ENCODE data around the gene BMP2K. TPM values are rescaled to one million over a fixed set of nuclear protein-coding genes. Genes with fewer than 3 reads are reported as not detected.
"Not testable (repeated sequence)": the region's sequence is repeated elsewhere in the genome, so short reads cannot be mapped to it uniquely, and the experiment has no call there.

Gene BMP2K
- polyA plus RNA-seq, 4 donors = 21.3 to 28.0 (median 25.2) TPM

- no peak for DNase-seq (ENCODE audit: low read depth in 4 of 4, low spot score in 3 of 4)
Measured at GRCh38 chr4:78787392-78788006, 11.3 kb downstream of the BMP2K start.

DNA sequence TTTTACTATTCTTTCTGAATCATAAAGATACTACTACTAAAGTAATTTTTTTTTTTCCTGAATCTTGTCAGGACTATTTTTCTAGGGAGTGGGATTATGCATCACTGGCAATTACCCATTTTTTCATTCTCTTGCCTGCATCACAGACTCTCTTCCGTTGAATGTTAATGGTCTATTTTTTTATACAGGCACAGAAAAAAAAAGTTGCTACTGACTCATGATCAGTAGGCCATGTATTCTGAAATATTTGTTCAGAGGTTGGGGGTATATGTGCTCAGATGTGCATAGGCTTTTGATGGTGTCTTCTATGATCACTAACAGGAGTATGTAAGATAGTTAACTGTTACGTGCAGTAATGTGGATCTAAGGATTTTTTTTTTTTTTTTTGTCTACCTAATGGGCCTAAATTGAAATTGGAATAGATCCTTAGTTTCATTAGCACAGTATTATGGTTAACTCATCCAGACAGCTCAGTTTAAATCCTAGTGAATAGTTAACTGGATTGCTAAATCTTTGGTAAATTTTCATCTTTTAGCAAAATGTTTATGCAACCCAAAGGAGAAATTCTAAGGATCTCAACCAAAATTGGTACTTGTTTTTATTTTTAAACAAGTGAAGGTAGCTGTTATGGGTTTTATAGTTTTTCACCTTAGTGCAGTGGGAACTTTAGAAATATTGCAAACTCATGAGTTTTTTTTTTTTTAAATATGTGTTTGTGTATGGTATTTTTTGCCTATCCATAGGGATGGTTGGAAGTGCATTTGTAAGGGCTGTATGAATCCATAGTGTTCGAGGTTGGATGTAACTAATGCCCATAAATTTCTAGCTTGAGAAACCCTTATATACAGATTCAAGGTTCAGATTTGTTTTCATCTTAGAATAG is 12.1 kb downstream of the BMP2K start:
- no peak for DNase-seq (ENCODE audit: low read depth in 4 of 4, low spot score in 3 of 4)

DNA sequence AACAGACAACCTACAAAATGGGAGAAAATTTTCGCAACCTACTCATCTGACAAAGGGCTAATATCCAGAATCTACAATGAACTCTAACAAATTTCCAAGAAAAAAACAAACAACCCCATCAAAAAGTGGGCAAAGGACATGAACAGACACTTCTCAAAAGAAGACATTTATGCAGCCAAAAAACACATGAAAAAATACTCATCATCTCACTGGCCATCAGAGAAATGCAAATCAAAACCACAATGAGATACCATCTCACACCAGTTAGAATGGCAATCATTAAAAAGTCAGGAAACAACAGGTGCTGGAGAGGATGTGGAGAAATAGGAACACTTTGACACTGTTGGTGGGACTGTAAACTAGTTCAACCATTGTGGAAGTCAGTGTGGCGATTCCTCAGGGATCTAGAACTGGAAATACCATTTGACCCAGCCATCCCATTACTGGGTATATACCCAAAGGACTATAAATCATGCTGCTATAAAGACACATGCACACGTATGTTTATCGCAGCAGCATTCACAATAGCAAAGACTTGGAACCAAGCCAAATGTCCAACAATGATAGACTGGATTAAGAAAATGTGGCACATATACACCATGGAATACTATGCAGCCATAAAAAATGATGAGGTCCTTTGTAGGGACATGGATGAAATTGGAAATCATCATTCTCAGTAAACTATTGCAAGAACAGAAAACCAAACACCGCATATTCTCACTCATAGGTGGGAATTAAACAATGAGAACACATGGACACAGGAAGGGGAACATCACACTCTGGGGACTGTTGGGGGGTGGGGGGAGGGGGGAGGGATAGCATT is 19.7 kb downstream of the BMP2K start:
- not testable (repeated sequence) for DNase-seq (ENCODE audit: low read depth in 4 of 4, low spot score in 3 of 4)

DNA sequence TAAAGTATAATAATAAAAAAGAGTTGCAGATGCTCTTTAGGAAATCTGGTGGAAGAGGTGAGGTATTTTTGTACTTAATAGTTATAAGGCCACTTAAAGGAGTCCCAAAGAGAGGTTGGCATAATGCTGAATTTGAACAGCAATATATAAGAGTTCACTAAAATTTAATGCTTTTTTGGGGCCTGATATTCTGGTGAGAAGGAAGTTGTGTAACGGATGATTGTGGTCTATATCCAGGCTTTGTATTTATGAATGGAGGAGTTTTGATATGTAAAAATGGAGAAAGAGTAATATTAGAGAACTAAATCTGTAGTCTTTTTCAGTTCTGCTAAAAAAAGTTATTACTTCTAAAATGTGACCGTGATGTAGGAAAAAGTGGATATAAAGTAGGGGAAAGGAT is 20.4 kb downstream of the BMP2K start:
- DNase-seq (ENCODE audit: low read depth in 4 of 4, low spot score in 3 of 4) = no peak

- DNase-seq (ENCODE audit: low read depth in 4 of 4, low spot score in 3 of 4) = no peak
Measured at GRCh38 chr4:78797777-78798284, 21.7 kb downstream of the BMP2K start.

- no peak for DNase-seq (ENCODE audit: low read depth in 4 of 4, low spot score in 3 of 4)
Measured at GRCh38 chr4:78799551-78800495, 23.7 kb downstream of the BMP2K start.

DNA sequence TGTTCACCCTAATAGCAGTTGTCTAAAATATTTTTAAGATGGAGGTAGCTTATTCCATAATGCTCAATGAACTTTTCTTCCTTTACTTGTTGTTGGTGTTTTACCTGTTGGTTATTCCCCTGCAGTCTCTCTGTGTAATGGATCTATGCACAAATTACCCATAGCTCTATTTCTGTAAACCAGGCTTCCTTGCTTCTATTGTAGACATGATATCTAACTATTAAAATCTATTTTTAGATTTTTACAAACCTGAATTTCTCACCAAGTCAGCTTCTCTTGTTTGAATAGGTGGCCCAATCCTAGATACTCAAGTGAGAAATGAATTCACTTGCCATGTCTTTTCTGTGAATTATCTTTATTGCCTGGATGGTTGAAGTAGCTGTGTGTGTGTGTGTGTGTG is 24.8 kb downstream of the BMP2K start:
- no peak for DNase-seq (ENCODE audit: low read depth in 4 of 4, low spot score in 3 of 4)

GRCh38 chr4:78803983-78804382 is 27.8 kb downstream of the BMP2K start:
- DNase-seq (ENCODE audit: low read depth in 4 of 4, low spot score in 3 of 4) = no peak

DNA sequence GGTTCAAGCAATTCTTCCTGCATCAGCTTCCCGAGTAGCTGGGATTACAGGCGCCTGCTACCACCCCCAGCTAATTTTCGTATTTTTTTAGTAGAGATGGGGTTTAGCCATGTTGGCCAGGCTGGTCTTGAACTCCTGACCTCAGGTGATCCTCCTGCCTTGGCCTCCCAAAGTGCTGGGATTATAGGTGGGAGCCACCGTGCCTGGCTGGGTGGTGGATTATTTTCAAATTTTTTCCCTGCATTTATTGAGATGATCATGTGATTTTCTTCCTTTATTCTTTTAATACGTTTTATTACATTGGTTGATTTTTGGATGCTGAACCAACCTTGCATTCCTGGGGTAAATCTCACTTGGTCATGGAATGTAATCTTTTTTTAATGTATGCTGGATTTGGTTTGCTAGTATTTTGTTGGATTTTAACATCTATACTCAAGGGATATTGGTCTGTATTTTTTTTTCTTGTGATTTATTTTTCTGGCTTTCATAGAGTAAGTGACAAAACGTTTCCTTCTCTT is 30.9 kb downstream of the BMP2K start:
- DNase-seq (ENCODE audit: low read depth in 4 of 4, low spot score in 3 of 4) = no peak

DNA sequence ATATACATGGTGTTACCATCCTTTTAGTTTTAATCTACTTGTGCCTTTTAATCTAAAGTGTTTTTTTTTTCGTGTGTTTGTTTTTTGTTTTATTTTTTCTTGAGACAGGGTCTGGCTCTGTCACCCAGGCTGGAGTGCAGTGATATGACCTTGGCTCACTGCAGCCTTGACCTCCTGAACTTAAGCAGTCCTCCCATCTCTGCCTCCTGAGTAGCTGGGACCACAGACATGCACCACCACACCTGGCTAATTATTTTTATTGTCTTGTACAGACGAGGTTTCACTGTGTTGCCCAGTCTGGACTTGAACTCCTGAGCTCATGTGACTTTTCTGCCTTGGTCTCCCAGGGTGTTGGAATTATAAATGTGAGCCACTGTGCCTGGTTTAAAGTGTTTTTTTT is 33.1 kb downstream of the BMP2K start:
- DNase-seq (ENCODE audit: low read depth in 4 of 4, low spot score in 3 of 4) = no peak

DNA sequence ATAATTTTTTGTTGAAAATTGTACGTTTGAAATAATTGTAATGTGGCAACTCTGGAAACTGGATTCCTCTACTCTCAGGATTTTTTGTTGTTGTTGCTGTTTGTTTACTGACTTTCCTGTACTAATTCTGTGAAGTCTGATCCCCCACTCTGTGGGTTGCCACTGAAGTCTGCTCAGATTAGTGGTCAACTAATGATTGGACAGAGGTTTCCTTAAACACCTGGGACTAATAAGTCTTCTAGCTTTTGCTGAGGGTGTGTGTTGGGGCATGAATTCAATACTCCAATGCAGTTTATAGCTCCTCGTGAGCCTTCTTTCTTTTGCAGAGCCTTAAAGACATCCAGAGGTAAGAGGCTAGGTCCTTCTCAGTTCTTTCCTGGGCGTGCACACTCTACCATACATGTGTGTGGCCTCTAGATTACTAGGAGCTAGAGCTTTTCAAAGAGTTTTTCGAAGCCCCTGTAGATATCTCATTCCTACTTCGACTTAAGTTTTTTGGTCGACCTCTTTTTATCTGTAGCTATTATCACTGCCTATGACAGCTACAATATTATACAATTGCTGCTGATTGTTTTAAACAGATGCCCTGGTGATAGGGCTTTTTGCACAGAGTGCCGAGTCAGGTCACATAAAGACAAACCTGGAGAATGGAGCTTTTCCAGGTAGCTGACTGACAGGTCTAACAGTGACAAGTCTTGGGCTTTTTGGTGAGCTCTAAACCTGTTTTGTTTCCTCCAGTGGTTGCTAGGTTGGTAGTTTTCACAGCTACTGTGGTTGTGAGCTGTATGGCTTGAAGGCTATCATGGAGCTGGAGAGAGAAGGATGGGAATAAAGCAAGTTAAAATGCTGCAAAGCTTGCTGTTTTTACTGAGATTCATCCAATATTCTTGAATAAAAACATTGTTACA is 34.0 kb downstream of the BMP2K start:
- no peak for DNase-seq (ENCODE audit: low read depth in 4 of 4, low spot score in 3 of 4)

GRCh38 chr4:78811034-78811433 is 34.9 kb downstream of the BMP2K start:
- DNase-seq (ENCODE audit: low read depth in 4 of 4, low spot score in 3 of 4) = no peak

DNA sequence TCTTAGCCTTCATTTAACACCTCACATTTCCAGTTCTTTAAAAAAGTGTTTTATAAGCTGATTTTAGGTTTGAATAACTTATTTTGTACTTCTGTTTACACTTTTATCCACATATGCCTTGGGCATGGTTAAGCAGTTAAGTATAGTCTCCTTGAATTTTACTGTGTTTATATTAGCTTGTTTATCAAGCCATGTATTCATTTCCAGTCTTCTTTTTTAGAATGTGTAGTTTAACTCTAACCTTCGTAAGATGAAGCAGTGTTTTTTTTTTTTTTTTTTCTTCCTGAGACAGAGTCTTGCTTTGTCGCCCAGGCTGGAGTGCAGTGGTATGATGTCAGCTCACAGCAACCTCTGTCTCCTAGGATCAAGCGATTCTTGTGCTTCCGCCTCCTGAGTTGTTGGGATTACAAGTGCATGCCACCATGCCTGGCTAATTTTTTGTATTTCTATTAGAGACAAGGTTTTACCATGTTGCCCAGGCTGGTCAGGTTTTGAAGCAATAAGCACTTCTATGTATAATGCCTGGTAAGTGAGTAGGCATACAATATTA is 42.5 kb downstream of the BMP2K start:
- DNase-seq (ENCODE audit: low read depth in 4 of 4, low spot score in 3 of 4) = no peak

DNA sequence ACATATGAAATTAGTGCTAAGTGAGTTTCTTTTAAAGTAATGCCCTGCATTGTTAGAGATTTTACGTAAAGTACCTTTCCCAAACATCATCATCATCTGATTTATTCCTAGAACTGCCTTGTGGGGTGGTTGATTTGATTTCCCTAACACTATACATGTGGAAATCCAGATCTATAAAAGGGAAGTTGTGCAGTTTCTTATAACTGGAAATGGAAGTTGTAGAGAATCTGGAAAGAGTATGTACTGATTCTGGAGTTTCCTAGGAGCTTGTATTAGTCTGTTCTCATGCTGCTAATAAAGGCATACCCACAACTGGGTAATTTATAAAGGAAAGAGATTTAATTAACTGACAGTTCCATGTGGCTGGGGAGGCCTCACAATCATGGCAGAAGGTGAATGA is 47.9 kb downstream of the BMP2K start:
- no peak for DNase-seq (ENCODE audit: low read depth in 4 of 4, low spot score in 3 of 4)

DNA sequence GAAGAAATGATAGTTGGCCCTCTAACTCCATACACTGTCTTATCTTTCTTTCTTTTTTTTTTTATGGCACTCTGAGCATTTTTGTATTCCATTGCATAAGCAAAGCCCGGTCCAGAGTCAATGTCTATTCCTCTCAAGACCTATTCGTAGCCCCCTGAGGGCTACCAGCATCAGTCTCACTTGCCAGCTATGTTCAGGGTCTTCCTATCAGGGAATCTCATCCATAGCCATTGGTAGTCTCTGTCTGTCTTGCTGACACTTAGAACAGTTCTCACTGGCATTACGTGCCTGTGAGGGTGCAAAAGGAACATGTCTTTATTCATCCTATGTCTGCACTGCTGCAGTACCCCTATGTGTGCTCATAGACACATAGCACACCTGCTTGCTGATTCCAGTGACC is 51.0 kb downstream of the BMP2K start:
- no peak for DNase-seq (ENCODE audit: low read depth in 4 of 4, low spot score in 3 of 4)

DNA sequence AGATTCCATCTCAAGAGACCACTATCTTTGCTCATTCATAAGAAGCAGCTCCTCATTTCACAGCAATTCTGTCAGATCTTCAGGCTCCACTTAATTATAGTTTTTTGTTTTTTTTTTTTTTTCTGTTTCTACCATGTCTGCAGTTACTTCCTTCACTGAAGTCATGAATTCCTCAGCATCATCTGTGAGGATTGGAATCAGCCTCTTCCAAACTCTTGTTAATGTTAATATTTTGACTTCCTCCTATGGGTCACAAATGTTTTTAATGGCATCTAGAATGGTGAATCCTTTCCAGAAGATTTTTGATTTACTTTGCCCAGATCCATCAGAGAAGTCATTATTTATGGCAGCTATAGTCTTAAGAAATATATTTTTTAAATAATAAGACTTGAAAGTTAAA is 53.1 kb downstream of the BMP2K start:
- DNase-seq (ENCODE audit: low read depth in 4 of 4, low spot score in 3 of 4) = no peak

DNA sequence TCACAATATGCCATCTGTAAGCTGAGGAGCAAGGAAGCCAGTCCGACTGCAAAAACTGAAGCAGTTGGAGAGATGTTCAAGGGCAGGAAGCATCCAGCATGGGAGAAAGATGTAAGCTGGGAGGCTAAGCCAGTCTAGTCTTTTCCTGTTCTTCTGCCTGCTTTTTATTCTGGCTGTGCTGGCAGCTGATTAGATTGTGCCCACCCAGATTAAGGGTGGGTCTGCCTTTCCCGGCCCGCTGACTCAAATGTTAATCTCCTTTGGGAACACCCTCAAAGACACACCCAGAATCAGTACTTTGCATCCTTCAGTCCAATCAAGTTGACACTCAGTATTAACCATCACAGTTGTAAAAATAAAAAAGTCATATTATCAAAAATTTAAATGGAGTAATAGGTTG is 63.5 kb downstream of the BMP2K start:
- not testable (repeated sequence) for DNase-seq (ENCODE audit: low read depth in 4 of 4, low spot score in 3 of 4)

- not testable (repeated sequence) for DNase-seq (ENCODE audit: low read depth in 4 of 4, low spot score in 3 of 4)
Measured at GRCh38 chr4:78840286-78840685, 64.1 kb downstream of the BMP2K start.

Measured in left renal pelvis (tissue), 4 donors.